Esophagus squamous epithelium (tissue), 5 donors: ENCODE measurements around the gene BICRA. TPM values are rescaled to one million over a fixed set of nuclear protein-coding genes. Genes with fewer than 3 reads are reported as not detected.

Experiments
- DNase-seq: peaks from one replicate; lab custom pipeline; 2025; lab: John Stamatoyannopoulos, UW
- H3K27ac ChIP-seq, 4 donors: fragments of 200-600 bp; sonication (generic); one replicate each; pipeline ENCODE4 v1.5.1; 2016 to 2019; ENCODE audit warnings: mild to moderate bottlenecking in 1 of 4
- H3K27me3 ChIP-seq, 4 donors: fragments of 200-600 bp; sonication (generic); 1 replicate in 3 of 4; 2 replicates in 1 of 4; pipeline versions ENCODE4 v1.5.1 to v1.6.0; 2017 to 2021; ENCODE audit warnings: antibody characterized with exemption in 1 of 4
- H3K36me3 ChIP-seq, 3 donors: fragments of 200-600 bp; sonication (generic); one replicate each; pipeline ENCODE4 v1.5.1; 2016 to 2019
- H3K4me1 ChIP-seq, 3 donors: fragments of 200-600 bp; sonication (generic); one replicate each; pipeline ENCODE4 v1.5.1; 2017 to 2019
- H3K4me3 ChIP-seq, 4 donors: fragments of 200-600 bp; sonication (generic); 1 replicate in 3 of 4; 2 replicates in 1 of 4; pipeline ENCODE4 v1.5.1; 2016 to 2019; ENCODE audit warnings: mild to moderate bottlenecking in 2 of 4, moderate library complexity in 1 of 4
- H3K9me3 ChIP-seq, 3 donors: fragments of 200-600 bp; sonication (generic); one replicate each; pipeline ENCODE4 v1.5.1; 2016 to 2019
- POLR2A ChIP-seq, 4 donors: fragments of 450-650 bp; IDR thresholded peaks; one replicate each; pipeline ENCODE4 v1.6.1; 2017; ENCODE audit warnings: antibody characterized with exemption in 4 of 4, mild to moderate bottlenecking in 4 of 4, moderate library complexity in 3 of 4
- WGBS, 2 donors: methylation state at CpG; one replicate each; pipeline ENCODE4 v1.1.5; 2018; 5-methylcytosine and 5-hydroxymethylcytosine counted together
- intact Hi-C: fragments of 100-400 bp; cut with DNase I; formaldehyde crosslinking; loops from one replicate; pipeline ENCODE4 v1.15.0; 2022
- total RNA-seq, 4 donors: library from RNA; depleted of rRNA; stranded (reverse); fragments of >200 nt; gene quantifications; one replicate each; pipeline ENCODE4 v1.1.0, GENCODE V29; 2016
- TF ChIP-seq, protein P1 (sequence below), 6 experiments: fragments of 450-650 bp in 4 of 6; fragments of 200-600 bp in 2 of 6; sonication (generic) in 2 of 6; IDR thresholded peaks; one replicate each; pipeline ENCODE4 v1.5.1; 2016 to 2019; ENCODE audit warnings: antibody characterized with exemption in 6 of 6, mild to moderate bottlenecking in 4 of 6, moderate library complexity in 4 of 6
- donor health status: DM: yes; HTN: yes; CAD: no.

BICRA gene
- total RNA-seq, 4 donors from 2014 or later, result 1.1 to 17.5 (median 7.0) TPM

GRCh38 chr19:47702671-47703070 lies 93.7 kb downstream of the BICRA start:
- H3K36me3 ChIP-seq, result peaks cover 23 to 61% (median 24%) of the 10 kb centered on the region in 3 donors

GRCh38 chr19:47703301-47703700 lies 94.4 kb downstream of the BICRA start:
- 68 to 82% methylated on average over 5 of the region's 5 CpGs for WGBS, 2 donors
- TF ChIP-seq, protein P1, sequence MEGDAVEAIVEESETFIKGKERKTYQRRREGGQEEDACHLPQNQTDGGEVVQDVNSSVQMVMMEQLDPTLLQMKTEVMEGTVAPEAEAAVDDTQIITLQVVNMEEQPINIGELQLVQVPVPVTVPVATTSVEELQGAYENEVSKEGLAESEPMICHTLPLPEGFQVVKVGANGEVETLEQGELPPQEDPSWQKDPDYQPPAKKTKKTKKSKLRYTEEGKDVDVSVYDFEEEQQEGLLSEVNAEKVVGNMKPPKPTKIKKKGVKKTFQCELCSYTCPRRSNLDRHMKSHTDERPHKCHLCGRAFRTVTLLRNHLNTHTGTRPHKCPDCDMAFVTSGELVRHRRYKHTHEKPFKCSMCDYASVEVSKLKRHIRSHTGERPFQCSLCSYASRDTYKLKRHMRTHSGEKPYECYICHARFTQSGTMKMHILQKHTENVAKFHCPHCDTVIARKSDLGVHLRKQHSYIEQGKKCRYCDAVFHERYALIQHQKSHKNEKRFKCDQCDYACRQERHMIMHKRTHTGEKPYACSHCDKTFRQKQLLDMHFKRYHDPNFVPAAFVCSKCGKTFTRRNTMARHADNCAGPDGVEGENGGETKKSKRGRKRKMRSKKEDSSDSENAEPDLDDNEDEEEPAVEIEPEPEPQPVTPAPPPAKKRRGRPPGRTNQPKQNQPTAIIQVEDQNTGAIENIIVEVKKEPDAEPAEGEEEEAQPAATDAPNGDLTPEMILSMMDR (IDR thresholded peaks at IDR 0.05), result no peak

More at GRCh38 chr19:47702671-47703070, 93.7 kb downstream of the BICRA start:
- DNase-seq, result no peak
- intact Hi-C loops, result no loop called here
- 77 to 81% methylated on average over 6 to 14 of the region's 18 CpGs for WGBS, 2 donors
- Histone ChIP-seq H3K4me1 (peaks cover 0 to 24% (median 3%) of the 10 kb centered on the region in 3 donors), H3K27ac (peak overlapping the region; percentile 22 to 77 (median 32)), H3K27me3 (no peaks in the 10 kb centered on the region), H3K4me3 (no peak overlapping the region), H3K9me3 (no peaks in the 10 kb centered on the region)
- TF ChIP-seq POLR2A (IDR thresholded peaks at IDR 0.05), result no peak
- TF ChIP-seq, protein P1 (IDR thresholded peaks at IDR 0.05), result no peak

GRCh38 chr19:47704024-47704423 lies 95.1 kb downstream of the BICRA start:
- H3K27ac ChIP-seq, result peak overlapping the region; percentile 49 to 77 (median 54)
- 66 to 75% methylated on average over 11 of the region's 11 CpGs for WGBS, 2 donors
- H3K36me3 ChIP-seq, result peaks cover 17 to 52% (median 19%) of the 10 kb centered on the region in 3 donors
- H3K4me1 ChIP-seq, result peaks cover 0 to 20% (median 0%) of the 10 kb centered on the region in 3 donors
- DNase-seq, result no peak
- TF ChIP-seq, protein P1 (IDR thresholded peaks at IDR 0.05), result no peak
- no peak for TF ChIP-seq POLR2A (IDR thresholded peaks at IDR 0.05)
- no peaks in the 10 kb centered on the region for H3K9me3 ChIP-seq
- intact Hi-C loops, result no loop called here
- no peaks in the 10 kb centered on the region for H3K27me3 ChIP-seq
- no peak overlapping the region for H3K4me3 ChIP-seq

More at GRCh38 chr19:47703301-47703700, 94.4 kb downstream of the BICRA start:
- peaks cover 0 to 20% (median 0%) of the 10 kb centered on the region in 3 donors for H3K4me1 ChIP-seq
- intact Hi-C loops, result no loop called here
- no peaks in the 10 kb centered on the region for H3K9me3 ChIP-seq
- H3K27ac ChIP-seq, result peak overlapping the region; percentile 25 to 77 (median 49)
- H3K4me3 ChIP-seq, result no peak overlapping the region
- DNase-seq, result no peak
- peaks cover 23 to 59% (median 24%) of the 10 kb centered on the region in 3 donors for H3K36me3 ChIP-seq
- H3K27me3 ChIP-seq, result no peaks in the 10 kb centered on the region

DNA sequence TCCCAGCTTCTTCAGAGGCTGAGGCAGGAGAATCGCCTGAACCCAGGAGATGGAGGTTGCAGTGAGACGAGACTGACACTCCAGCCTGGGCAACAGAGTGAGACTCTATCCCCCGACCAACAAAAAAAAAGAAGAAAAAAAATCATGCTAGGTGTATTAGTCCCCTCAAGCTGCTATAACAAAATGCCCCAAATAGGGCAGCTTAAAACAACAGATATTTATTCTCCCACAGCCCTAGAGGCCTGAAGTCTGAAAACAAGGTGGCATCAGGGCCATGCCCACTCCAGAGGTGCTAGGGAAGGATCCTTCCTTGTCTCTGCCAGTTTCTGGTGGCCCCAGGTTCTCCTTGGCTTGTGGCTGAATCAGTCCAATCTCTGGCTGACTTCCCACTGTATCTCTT lies 95.7 kb downstream of the BICRA start:
- Histone ChIP-seq H3K27me3 (no peaks in the 10 kb centered on the region), H3K36me3 (peaks cover 16 to 46% (median 17%) of the 10 kb centered on the region in 3 donors), H3K27ac (peak overlapping the region; percentile 16 to 77 (median 54)), H3K4me3 (no peak overlapping the region), H3K4me1 (peaks cover 0 to 20% (median 0%) of the 10 kb centered on the region in 3 donors), H3K9me3 (no peaks in the 10 kb centered on the region)
- intact Hi-C loops, result no loop called here
- 88 to 92% methylated on average over 3 of the region's 3 CpGs for WGBS, 2 donors
- no peak for DNase-seq
- TF ChIP-seq, protein P1 (IDR thresholded peaks at IDR 0.05), result no peak
- no peak for TF ChIP-seq POLR2A (IDR thresholded peaks at IDR 0.05)

- TF ChIP-seq, protein P1 (IDR thresholded peaks at IDR 0.05), result peak; percentile 19 to 86 (median 78)
- no peak for TF ChIP-seq POLR2A (IDR thresholded peaks at IDR 0.05)
- H3K27ac ChIP-seq, result no peak overlapping the region
- H3K36me3 ChIP-seq, result peaks cover 1 to 19% (median 2%) of the 10 kb centered on the region in 3 donors
- H3K27me3 ChIP-seq, result no peaks in the 10 kb centered on the region
- DNase-seq, result no peak
- intact Hi-C loops, result no loop called here
- H3K9me3 ChIP-seq, result no peaks in the 10 kb centered on the region
- peaks cover 0 to 20% (median 0%) of the 10 kb centered on the region in 3 donors for H3K4me1 ChIP-seq
- H3K4me3 ChIP-seq, result no peak overlapping the region
- WGBS, 2 donors, result 20 to 27% methylated on average over 19 to 21 of the region's 22 CpGs
Measured at GRCh38 chr19:47707135-47707925, 98.4 kb downstream of the BICRA start.
